Epithelial cell of proximal tubule (primary cell): ENCODE results near the gene HACL1. TPM values are rescaled to one million over a fixed set of nuclear protein-coding genes. Genes with fewer than 3 reads are reported as not detected.

Source experiments
- DNase-seq: peaks from one replicate; pipeline ENCODE4 v3.0.0-alpha.2; 2011; ENCODE audit warnings: low read depth
- H3K4me3 ChIP-seq: 2 replicates; pipeline ENCODE4 v1.5.1; 2011; ENCODE audit warnings: low read depth, mild to moderate bottlenecking, low read length
- total RNA-seq: library from RNA; depleted of rRNA; stranded (reverse); fragments of >200 nt; gene quantifications from 2 replicates; pipeline ENCODE4 v1.2.3, GENCODE V29; 2015
- TF ChIP-seq, protein P1 (sequence below): conservative IDR thresholded peaks from 2 replicates; pipeline ENCODE4 v1.5.1; 2012; ENCODE audit warnings: low read depth, mild to moderate bottlenecking, low read length

HACL1 gene
- total RNA-seq, 1 donor from 2014 or later = 17.9 TPM

DNA sequence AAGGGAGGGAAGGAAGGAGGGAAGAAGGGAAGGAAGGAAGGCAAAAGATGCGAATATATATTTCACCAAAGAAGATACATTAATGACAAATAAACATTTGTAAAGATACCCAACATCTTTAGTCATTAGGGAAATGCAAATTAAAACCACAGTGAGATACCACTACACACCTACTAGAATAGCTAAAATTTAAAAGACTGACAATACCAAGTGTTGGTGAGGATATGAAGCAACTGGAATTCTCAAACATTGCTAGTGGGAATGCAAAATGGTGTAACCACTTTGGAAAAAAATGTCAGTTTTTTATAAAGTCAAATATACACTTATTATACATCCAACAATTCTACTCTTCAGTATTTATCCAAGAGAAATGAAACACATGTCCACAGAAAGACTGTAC is 75.6 kb downstream of the HACL1 start:
- DNase-seq = no peak
- TF ChIP-seq, protein P1, sequence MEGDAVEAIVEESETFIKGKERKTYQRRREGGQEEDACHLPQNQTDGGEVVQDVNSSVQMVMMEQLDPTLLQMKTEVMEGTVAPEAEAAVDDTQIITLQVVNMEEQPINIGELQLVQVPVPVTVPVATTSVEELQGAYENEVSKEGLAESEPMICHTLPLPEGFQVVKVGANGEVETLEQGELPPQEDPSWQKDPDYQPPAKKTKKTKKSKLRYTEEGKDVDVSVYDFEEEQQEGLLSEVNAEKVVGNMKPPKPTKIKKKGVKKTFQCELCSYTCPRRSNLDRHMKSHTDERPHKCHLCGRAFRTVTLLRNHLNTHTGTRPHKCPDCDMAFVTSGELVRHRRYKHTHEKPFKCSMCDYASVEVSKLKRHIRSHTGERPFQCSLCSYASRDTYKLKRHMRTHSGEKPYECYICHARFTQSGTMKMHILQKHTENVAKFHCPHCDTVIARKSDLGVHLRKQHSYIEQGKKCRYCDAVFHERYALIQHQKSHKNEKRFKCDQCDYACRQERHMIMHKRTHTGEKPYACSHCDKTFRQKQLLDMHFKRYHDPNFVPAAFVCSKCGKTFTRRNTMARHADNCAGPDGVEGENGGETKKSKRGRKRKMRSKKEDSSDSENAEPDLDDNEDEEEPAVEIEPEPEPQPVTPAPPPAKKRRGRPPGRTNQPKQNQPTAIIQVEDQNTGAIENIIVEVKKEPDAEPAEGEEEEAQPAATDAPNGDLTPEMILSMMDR = no peak
- no peak overlapping the region for H3K4me3 ChIP-seq

DNA sequence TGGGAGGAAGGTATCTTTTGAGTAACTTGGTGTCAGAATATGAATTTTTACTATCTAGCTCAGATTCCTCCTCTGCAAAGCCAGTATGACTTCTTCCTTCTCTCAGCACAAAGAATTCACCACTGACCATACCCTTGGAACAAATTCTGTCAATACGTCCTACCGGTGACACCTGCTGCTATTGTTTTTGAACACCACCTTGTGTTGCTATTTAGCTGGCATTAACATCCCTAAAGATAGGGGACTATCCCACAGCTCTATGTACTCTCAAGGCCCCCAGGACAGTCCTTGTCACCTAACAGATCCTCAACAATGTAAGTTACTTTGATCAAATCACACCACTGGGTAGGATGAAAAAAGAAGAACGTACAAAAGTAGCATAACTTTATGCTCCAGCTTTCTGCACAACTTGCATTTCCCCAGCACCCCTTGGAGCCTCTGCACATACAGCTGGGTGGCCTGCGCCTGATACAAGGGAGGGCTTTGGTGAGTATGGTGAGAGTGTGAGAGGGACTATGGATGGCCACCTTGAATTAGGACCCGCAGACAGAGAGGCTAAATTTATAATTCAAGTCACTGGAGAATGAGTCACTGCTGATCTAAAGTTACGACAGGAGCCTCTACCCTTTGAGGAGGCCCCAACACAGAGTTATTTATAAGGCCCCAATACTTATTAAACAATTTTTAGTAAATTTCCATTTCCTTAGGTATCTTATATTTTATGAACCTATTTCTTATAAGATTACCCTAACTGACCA is 77.5 kb downstream of the HACL1 start:
- DNase-seq = no peak
- TF ChIP-seq, protein P1 = no peak
- no peak overlapping the region for H3K4me3 ChIP-seq

DNA sequence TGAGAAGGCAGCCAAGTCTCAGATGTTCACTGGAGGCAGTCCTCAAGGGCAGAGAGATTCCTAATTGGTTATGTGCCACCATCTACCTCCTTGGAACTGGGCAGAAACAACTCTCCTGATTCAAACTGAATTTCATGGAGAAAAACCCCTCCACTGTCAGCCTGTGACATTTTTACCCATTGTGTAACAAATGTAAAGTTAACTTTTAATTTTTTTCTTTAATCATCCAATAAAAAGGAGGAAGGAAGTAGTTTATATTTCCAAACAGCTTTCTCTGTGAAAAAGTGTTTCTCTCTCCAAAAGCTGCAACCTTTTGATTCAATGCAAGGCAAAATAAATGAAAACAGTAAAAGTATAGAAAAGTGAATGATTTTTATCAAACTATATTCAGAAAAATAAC is 79.4 kb downstream of the HACL1 start:
- TF ChIP-seq, protein P1 = no peak
- H3K4me3 ChIP-seq = no peak overlapping the region
- no peak for DNase-seq

DNA sequence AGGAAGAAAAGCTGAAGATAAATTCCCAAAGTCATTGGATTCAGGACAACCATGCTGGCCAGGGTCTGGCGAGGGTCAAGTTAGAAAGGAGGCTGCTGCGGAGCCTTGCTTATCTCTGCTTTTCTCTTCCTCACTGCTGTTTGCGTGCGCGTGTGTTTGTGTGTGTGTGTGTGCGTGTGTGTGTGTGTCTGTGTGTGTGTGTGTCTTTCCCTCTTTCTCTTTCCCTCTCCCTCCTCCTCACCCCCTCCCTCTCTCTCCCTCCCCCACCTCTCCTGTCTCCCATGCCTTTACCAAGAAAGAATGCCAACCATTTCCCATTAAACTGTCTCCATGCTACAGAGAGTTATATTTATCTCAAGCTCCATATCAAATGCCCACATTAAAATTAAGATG is 79.8 kb downstream of the HACL1 start, which contains the start of gene COLQ:
Gene COLQ, minus strand, starts transcription at position 134 of the 393 bp plus-strand sequence. Its CDS starts 81 bp downstream, at position 53.
- DNase-seq = no peak
- H3K4me3 ChIP-seq = no peak within 1 kb of the TSS
- TF ChIP-seq, protein P1 = no peak

DNA sequence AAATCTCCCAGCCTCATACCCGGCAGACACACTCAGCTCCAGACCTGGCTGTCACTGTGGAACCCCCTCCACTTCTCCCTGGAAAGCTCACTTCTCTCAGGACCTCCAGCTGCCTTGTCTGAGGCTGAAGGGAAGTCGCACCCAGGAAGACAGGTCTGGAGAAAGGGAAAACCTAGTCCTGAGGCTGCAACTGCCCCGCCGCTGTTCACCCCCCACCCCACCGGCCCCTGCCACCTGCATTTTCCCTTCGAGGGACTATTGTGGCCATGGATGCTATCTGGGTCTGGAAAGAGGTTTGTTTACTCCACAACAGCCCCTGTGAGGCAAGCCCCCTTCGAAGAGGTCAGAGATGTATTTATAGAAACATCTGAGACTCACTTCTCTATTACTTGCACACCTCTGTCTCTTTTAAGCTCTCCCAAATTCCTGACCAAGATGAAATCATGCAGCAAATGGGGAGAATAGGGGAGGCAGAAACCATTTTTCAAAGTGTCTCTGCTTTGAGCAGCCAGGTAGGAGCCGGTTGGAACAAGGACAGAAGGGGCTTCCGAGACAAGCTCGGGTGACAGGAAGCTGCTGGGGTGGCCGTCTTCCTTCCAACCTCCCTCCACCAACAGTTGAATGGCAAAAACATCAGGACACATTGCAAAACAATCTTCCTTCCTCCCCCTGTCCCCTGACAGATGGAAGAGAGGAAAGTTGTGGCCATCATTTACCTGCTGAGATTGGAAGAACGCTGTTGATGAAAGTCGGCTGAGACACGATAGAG is 80.4 kb downstream of the HACL1 start:
- no peak overlapping the region for H3K4me3 ChIP-seq
- no peak for DNase-seq
- TF ChIP-seq, protein P1 = no peak

DNA sequence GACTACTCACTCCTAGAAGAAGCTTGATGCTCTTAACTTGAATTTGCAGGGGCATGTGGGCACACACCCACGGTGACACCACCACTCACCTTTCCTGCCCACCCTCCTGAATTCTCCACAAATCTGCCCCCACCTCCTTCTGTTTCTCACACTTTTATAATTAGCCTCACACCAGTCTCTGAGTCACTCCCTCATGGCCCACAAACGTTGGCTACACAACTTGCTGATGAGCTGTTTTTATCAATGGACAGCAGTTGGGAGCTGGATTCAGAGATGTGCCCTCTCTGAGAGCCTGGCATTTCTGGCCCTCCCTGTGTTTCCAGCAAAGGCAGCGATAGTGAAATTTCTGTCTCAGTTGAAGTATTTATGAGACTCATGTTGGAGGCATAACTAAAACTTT is 81.2 kb downstream of the HACL1 start:
- H3K4me3 ChIP-seq = no peak overlapping the region
- TF ChIP-seq, protein P1 = no peak
- no peak for DNase-seq

DNA sequence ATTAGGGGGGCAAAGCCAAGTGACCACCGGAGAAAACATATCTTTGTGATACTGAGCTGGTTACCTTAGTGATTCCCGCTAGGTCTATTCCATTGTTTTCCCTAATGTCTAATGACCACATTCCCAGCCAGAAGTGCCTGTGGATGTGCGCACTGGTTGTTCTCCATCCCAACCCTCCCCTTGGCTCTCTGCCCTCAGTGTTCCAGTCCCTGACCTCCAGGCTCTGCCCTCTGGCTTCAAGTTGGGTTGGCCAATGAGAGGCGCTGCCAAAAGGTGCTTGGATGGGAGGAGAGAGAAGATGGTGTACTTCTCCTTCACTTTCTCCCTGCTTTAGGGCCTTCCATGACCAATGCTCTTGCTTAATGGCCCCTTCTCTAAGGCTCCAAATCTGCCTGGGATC is 82.3 kb downstream of the HACL1 start:
- DNase-seq = no peak
- no peak overlapping the region for H3K4me3 ChIP-seq
- TF ChIP-seq, protein P1 = no peak
